Metanephros (tissue), 2 donors: Measurements from ENCODE around the gene TECR. TPM values are rescaled to one million over a fixed set of nuclear protein-coding genes. Genes with fewer than 3 reads are reported as not detected.

Experiments used
- small RNA-seq: library from RNA; depleted of rRNA; stranded (forward); fragments of <200 nt; gene quantifications from one replicate; pipeline ENCODE3, GENCODE V24; 2014; ENCODE audit warnings: low replicate concordance
- total RNA-seq: library from RNA; depleted of rRNA; stranded (reverse); fragments of >200 nt; gene quantifications from one replicate; pipeline ENCODE4 v1.2.3, GENCODE V29; 2014

The TECR gene
- 66.4 TPM for total RNA-seq

GRCh38 chr19:14529254-14530004 is at the start of gene TECR:
TECR (plus strand) TSS chr19:14529594; CDS start chr19:14529697, 103 bp downstream.

GRCh38 chr19:14496029-14496833 is 33.2 kb upstream of the TECR start, which contains the start of gene GIPC1:
GIPC1 (minus strand) TSS chr19:14496127; CDS start chr19:14482976, 13,151 bp downstream.

GRCh38 chr19:14517840-14518505 is 11.4 kb upstream of the TECR start, which contains the start of gene DNAJB1:
DNAJB1 (minus strand) TSS chr19:14518397; CDS start chr19:14518349, 48 bp downstream.

GRCh38 chr19:14571695-14572490 is 42.5 kb downstream of the TECR start, which contains the start of gene NDUFB7:
NDUFB7 (minus strand) TSS chr19:14572066; CDS start chr19:14572000, 66 bp downstream.

GRCh38 chr19:14582894-14583340 is 53.5 kb downstream of the TECR start, which contains the start of gene CLEC17A:
CLEC17A (plus strand) TSS chr19:14583084; CDS start chr19:14583161, 77 bp downstream.

Small RNA genes within 50 kb of the gene (small RNA-seq; reads per million reads assigned to genes)
- gene RN7SL842P (not detected), gene SNRPGP15 (not detected)

Other genes starting within 250 kb of the TECR start
- gene ADGRE5, start 148.2 kb upstream of the TECR start, total RNA-seq = 34.0 TPM
- gene DDX39A, start 110.3 kb upstream of the TECR start, total RNA-seq = 41.5 TPM
- gene PKN1, start 96.3 kb upstream of the TECR start, total RNA-seq = 105 TPM
- gene PTGER1, start 54.2 kb upstream of the TECR start, total RNA-seq = 23.0 TPM
- gene GIPC1, start 33.5 kb upstream of the TECR start, total RNA-seq = 95.6 TPM
- 132 TPM for gene DNAJB1, start 11.2 kb upstream of the TECR start, total RNA-seq
- 339 TPM for gene NDUFB7, start 42.5 kb downstream of the TECR start, total RNA-seq
- gene CLEC17A, start 53.5 kb downstream of the TECR start, total RNA-seq = 1.3 TPM
- 1.3 TPM for gene ADGRE3, start 145.2 kb downstream of the TECR start, total RNA-seq
- 48.2 TPM for gene ZNF333, start 160.5 kb downstream of the TECR start, total RNA-seq
- gene ADGRE2, start 249.0 kb downstream of the TECR start, total RNA-seq = 1.3 TPM